Panc1 (cell line): ENCODE data around the gene GDI1. TPM values are rescaled to one million over a fixed set of nuclear protein-coding genes. Genes with fewer than 3 reads are reported as not detected.
A peak's percentile ranks its signal among the peaks of the same experiment; 100 is the strongest.

Experiments
- ATAC-seq: fragments of 200-7000 bp; cut with Tn5 transposase; 2 replicates; pipeline ENCODE4 v1.9.1; 2020; ENCODE audit warnings: mild to moderate bottlenecking, moderate library complexity
- BruUV-seq: library from RNA; stranded (reverse); fragments of 400-500 nt; replicated peaks from 2 replicates; lab custom pipeline; 2021; lab: Mats Ljungman, UMichigan
- CTCF ChIA-PET: fragments of 300-600 bp; sonication (Branson Sonifier 250); formaldehyde crosslinking; loops from one replicate; lab custom pipeline; 2022; ENCODE audit warnings: antibody characterized with exemption; lab: Charles Lee
- POLR2A ChIA-PET: fragments of 300-600 bp; sonication (Branson Sonifier 250); formaldehyde crosslinking; loops from one replicate; lab custom pipeline; 2022; ENCODE audit warnings: antibody characterized with exemption; lab: Charles Lee
- DNase-seq: peaks from one replicate; pipeline ENCODE4 v3.0.0-alpha.2; 2010; ENCODE audit warnings: low read depth, low spot score
- H3K27ac ChIP-seq: 2 replicates; pipeline ENCODE4 v1.5.1; 2011; ENCODE audit warnings: mild to moderate bottlenecking, low read length, inconsistent platforms
- H3K27me3 ChIP-seq: fragments of 200-500 bp; sonication (Bioruptor generic); 2 replicates; pipeline ENCODE4 v1.6.0; 2014; ENCODE audit warnings: low read length, inconsistent platforms; ENCODE audit not compliant: control insufficient read depth, insufficient read depth
- H3K36me3 ChIP-seq: fragments of 200-500 bp; sonication (Bioruptor generic); 2 replicates; pipeline ENCODE4 v1.5.1; 2014; ENCODE audit warnings: inconsistent platforms, mild to moderate bottlenecking, low read length, moderate library complexity; ENCODE audit not compliant: control insufficient read depth, insufficient read depth
- H3K4me1 ChIP-seq: 2 replicates; pipeline ENCODE4 v1.5.1; 2011; ENCODE audit warnings: inconsistent platforms, mild to moderate bottlenecking, low read length, moderate library complexity; ENCODE audit not compliant: control insufficient read depth, insufficient read depth
- H3K4me3 ChIP-seq, 2 experiments: 2 replicates each; pipeline ENCODE4 v1.5.1; 2011 to 2012; ENCODE audit warnings: low read depth in 2 of 2, low read length in 2 of 2, mild to moderate bottlenecking in 2 of 2, inconsistent platforms in 1 of 2, moderate library complexity in 1 of 2
- H3K9me3 ChIP-seq: fragments of 200-500 bp; sonication (Bioruptor generic); 2 replicates; pipeline ENCODE4 v1.5.1; 2014; ENCODE audit warnings: low read depth, mild to moderate bottlenecking, inconsistent platforms, low read length, moderate library complexity; ENCODE audit not compliant: control insufficient read depth, insufficient read depth
- POLR2AphosphoS5 ChIP-seq: IDR thresholded peaks from 2 replicates; pipeline ENCODE4 v1.6.1; 2012; ENCODE audit warnings: mild to moderate bottlenecking, low read depth, low read length, moderate library complexity
- SIN3A ChIP-seq: IDR thresholded peaks from 2 replicates; pipeline ENCODE4 v1.6.1; 2012; ENCODE audit warnings: low read depth, mild to moderate bottlenecking, low read length, moderate library complexity, borderline replicate concordance; ENCODE audit not compliant: insufficient read depth
- TCF7L2 ChIP-seq: IDR thresholded peaks from 2 replicates; pipeline ENCODE4 v1.6.1; 2011; ENCODE audit warnings: mild to moderate bottlenecking, low read depth, low read length, inconsistent platforms
- in situ Hi-C: cut with HindIII; loops from 2 replicates; pipeline ENCODE4 v1.10.0; 2016; ENCODE audit warnings: low sequenced_read_pairs, low pct_unique_long_range_greater_than_20kb
- intact Hi-C: fragments of 100-400 bp; cut with micrococcal nuclease; formaldehyde crosslinking; loops from one replicate; pipeline ENCODE4 v1.10.0; 2022; ENCODE audit not compliant: unreplicated experiment
- total RNA-seq: library from RNA; stranded (reverse); gene quantifications from one replicate; pipeline ENCODE4 v1.2.1, GENCODE V29; 2021; ENCODE audit not compliant: unreplicated experiment
- TF ChIP-seq, protein P1 (sequence below): fragments of 450-650 bp; IDR thresholded peaks from 2 replicates; pipeline ENCODE4 v1.5.1; 2017; ENCODE audit warnings: mild to moderate bottlenecking
- TF ChIP-seq, protein P2 (sequence below), 2 experiments: IDR thresholded peaks; 2 replicates each; pipeline ENCODE4 v1.6.1; 2011 to 2012; ENCODE audit warnings: low read depth in 2 of 2, control low read depth in 1 of 2, low read length in 1 of 2, mild to moderate bottlenecking in 1 of 2, moderate library complexity in 1 of 2; ENCODE audit not compliant: insufficient read depth in 1 of 2

The GDI1 gene
- total RNA-seq, 1 experiment from 2014 or later: 317 TPM

DNA sequence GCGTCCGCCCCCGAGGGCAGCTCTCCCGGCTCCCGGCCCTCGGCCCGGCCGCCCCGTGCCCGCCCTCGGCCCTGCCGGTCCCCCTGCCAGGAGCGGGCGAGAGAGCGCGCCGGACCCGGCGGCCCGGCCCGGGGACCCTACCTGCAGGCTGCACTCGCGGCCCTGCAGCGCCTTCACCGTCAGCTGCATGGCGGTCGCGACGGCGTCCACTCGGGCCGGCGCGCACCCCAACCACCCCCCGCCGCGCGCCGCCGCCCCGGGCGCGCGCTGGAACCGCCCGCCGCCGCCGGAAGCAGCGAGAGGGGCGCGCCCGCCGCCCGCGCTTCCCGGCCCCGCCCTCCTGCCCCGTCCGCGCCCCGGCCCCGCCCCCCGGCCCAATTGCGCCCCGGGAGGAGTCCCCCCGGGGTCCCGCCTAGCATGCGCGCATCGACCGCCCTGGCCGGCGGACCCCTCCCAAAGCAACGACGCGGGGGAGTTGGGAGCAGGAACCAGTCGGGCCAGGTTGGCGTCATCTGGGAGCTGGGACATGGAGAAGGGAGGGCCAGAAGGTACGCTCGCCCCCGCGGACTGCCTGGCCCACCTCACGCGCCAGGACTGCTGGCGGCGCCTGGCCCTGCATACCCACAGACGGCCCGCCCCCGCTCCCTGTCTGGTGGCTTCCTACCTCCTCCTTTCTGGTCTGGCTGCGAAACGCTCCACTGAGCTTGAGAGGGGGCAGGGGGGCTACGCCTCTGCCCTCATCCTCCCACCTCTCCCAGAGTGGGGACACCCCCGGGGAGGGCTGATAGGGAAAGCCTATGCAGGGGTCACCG is 49.6 kb downstream of the GDI1 start, which contains the start of gene UBL4A:
TSS of gene UBL4A (minus strand) at position 220 of the 812 bp plus-strand sequence. CDS start at position 189, 31 bp downstream.
- H3K27me3 ChIP-seq: no peaks in the 10 kb centered on the region
- CTCF ChIA-PET: no interaction called here
- peaks cover 31% of the 10 kb centered on the region for H3K4me1 ChIP-seq
- H3K27ac ChIP-seq: peak within 1 kb of the TSS; percentile 86
- peak; percentile 51 for ATAC-seq
- no peak for DNase-seq
- H3K9me3 ChIP-seq: no peaks in the 10 kb centered on the region
- TF ChIP-seq SIN3A (0 out of 2 replicates have a peak, but pooled peaks have one; percentile 4), TCF7L2 (no peak), POLR2AphosphoS5 (peak; percentile 66; the same call in 1 of the 2 replicates)
- TF ChIP-seq, protein P1, sequence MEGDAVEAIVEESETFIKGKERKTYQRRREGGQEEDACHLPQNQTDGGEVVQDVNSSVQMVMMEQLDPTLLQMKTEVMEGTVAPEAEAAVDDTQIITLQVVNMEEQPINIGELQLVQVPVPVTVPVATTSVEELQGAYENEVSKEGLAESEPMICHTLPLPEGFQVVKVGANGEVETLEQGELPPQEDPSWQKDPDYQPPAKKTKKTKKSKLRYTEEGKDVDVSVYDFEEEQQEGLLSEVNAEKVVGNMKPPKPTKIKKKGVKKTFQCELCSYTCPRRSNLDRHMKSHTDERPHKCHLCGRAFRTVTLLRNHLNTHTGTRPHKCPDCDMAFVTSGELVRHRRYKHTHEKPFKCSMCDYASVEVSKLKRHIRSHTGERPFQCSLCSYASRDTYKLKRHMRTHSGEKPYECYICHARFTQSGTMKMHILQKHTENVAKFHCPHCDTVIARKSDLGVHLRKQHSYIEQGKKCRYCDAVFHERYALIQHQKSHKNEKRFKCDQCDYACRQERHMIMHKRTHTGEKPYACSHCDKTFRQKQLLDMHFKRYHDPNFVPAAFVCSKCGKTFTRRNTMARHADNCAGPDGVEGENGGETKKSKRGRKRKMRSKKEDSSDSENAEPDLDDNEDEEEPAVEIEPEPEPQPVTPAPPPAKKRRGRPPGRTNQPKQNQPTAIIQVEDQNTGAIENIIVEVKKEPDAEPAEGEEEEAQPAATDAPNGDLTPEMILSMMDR: no peak
- TF ChIP-seq, protein P2, sequence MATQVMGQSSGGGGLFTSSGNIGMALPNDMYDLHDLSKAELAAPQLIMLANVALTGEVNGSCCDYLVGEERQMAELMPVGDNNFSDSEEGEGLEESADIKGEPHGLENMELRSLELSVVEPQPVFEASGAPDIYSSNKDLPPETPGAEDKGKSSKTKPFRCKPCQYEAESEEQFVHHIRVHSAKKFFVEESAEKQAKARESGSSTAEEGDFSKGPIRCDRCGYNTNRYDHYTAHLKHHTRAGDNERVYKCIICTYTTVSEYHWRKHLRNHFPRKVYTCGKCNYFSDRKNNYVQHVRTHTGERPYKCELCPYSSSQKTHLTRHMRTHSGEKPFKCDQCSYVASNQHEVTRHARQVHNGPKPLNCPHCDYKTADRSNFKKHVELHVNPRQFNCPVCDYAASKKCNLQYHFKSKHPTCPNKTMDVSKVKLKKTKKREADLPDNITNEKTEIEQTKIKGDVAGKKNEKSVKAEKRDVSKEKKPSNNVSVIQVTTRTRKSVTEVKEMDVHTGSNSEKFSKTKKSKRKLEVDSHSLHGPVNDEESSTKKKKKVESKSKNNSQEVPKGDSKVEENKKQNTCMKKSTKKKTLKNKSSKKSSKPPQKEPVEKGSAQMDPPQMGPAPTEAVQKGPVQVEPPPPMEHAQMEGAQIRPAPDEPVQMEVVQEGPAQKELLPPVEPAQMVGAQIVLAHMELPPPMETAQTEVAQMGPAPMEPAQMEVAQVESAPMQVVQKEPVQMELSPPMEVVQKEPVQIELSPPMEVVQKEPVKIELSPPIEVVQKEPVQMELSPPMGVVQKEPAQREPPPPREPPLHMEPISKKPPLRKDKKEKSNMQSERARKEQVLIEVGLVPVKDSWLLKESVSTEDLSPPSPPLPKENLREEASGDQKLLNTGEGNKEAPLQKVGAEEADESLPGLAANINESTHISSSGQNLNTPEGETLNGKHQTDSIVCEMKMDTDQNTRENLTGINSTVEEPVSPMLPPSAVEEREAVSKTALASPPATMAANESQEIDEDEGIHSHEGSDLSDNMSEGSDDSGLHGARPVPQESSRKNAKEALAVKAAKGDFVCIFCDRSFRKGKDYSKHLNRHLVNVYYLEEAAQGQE (IDR thresholded peaks at IDR 0.05; ENCODE audit: insufficient read depth in 1 of 2, low read depth in 2 of 2, low read length in 1 of 2): no peak
- peak within 1 kb of the TSS; percentile 63 to 71 for H3K4me3 ChIP-seq
- no TSS peak for BruUV-seq
- in situ Hi-C loops (no loop called here), intact Hi-C loops (no loop called here)
- POLR2A ChIA-PET: no interaction called here
- H3K36me3 ChIP-seq: no peaks in the 10 kb centered on the region

GRCh38 chrX:154487518-154488290 is 50.8 kb downstream of the GDI1 start:
- in situ Hi-C loops (no loop called here), intact Hi-C loops (no loop called here)
- no TSS peak for BruUV-seq
- ChIA-PET CTCF (no interaction called here), POLR2A (no interaction called here)
- Histone ChIP-seq H3K27ac (peak overlapping the region; percentile 86), H3K4me1 (peaks cover 31% of the 10 kb centered on the region), H3K9me3 (no peaks in the 10 kb centered on the region), H3K27me3 (no peaks in the 10 kb centered on the region), H3K4me3 (peak overlapping the region in 1 of 2 experiments; percentile 60; a peak in 1 of 4 replicates), H3K36me3 (no peaks in the 10 kb centered on the region)
- TF ChIP-seq TCF7L2 (no peak), SIN3A (no peak), POLR2AphosphoS5 (no peak)
- TF ChIP-seq, protein P1: no peak
- TF ChIP-seq, protein P2 (IDR thresholded peaks at IDR 0.05; ENCODE audit: insufficient read depth in 1 of 2, low read depth in 2 of 2, low read length in 1 of 2): no peak
- ATAC-seq: no peak
- DNase-seq: no peak
